HepG2 (cell line): ENCODE results near the gene GPR162. TPM values are rescaled to one million over a fixed set of nuclear protein-coding genes. Genes with fewer than 3 reads are reported as not detected.

Source experiments
- ATAC-seq: fragments of 200-7000 bp; cut with Tn5 transposase; 3 replicates; pipeline ENCODE4 v1.9.1; 2020; ENCODE audit warnings: mild to moderate bottlenecking, moderate library complexity
- BruUV-seq: library from RNA; stranded (reverse); fragments of 400-500 nt; replicated peaks from 2 replicates; lab custom pipeline; 2021; lab: Mats Ljungman, UMichigan
- CTCF ChIA-PET: fragments of 300-600 bp; formaldehyde crosslinking; extraction: SDS; loops from one replicate; lab custom pipeline; 2021; ENCODE audit warnings: low total read pairs, inconsistent platforms, low intra/inter-chr PET ratio; lab: Yijun Ruan, JAX
- POLR2A ChIA-PET: fragments of 350-600 bp; sonication (Branson Sonifier 250); formaldehyde crosslinking; loops from one replicate; lab custom pipeline; 2020; ENCODE audit warnings: antibody characterized with exemption, inconsistent platforms; lab: Yijun Ruan, JAX
- DNase-seq: peaks from one replicate; pipeline ENCODE4 v3.0.0-alpha.2; 2015; ENCODE audit warnings: low spot score
- FAIRE-seq: peaks from 3 replicates; lab custom pipeline; 2011; peaks lifted over from hg19 to GRCh38; lab: Jason Lieb, UNC
- H2AFZ ChIP-seq: one replicate; pipeline ENCODE4 v1.6.1; 2011; ENCODE audit warnings: low read length, inconsistent platforms
- H3K27ac ChIP-seq: fragments of 300-600 bp; 3 replicates; pipeline ENCODE4 v1.8.0; 2011; ENCODE audit warnings: mixed run types, mild to moderate bottlenecking, mixed read lengths, low read length, inconsistent platforms; ENCODE audit not compliant: insufficient read depth; ENCODE audit errors: extremely low read length
- H3K27me3 ChIP-seq, 2 experiments: fragments of 200-600 bp in 1 of 2; 2 replicates in 1 of 2; 3 replicates in 1 of 2; pipeline versions ENCODE4 v1.6.0 to v1.8.0; 2011; ENCODE audit warnings: low read length in 2 of 2, mild to moderate bottlenecking in 2 of 2, moderate library complexity in 2 of 2, inconsistent platforms in 1 of 2; ENCODE audit not compliant: insufficient read depth in 2 of 2, control insufficient read depth in 1 of 2
- H3K36me3 ChIP-seq, 2 experiments: fragments of 200-600 bp in 1 of 2; replicated peaks in 1 of 2; 2 replicates in 1 of 2; 3 replicates in 1 of 2; pipeline versions ENCODE4 v1.5.1 to v1.8.0; 2011; ENCODE audit warnings: low read length in 2 of 2, inconsistent platforms in 1 of 2; ENCODE audit not compliant: insufficient read depth in 2 of 2, control insufficient read depth in 1 of 2
- H3K4me1 ChIP-seq: 2 replicates; pipeline ENCODE4 v1.5.1; 2012; ENCODE audit warnings: low read length, inconsistent platforms; ENCODE audit not compliant: insufficient read depth
- H3K4me2 ChIP-seq: 2 replicates; pipeline ENCODE4 v1.6.0; 2011; ENCODE audit warnings: low read depth, low read length, inconsistent platforms
- H3K4me3 ChIP-seq, 3 experiments: fragments of 200-600 bp in 1 of 3; sonication (generic), shearing (Covaris generic) in 1 of 3; replicated peaks in 1 of 3; 2 replicates each; pipeline ENCODE4 v1.5.1; 2011 to 2016; ENCODE audit warnings: low read length in 3 of 3, inconsistent platforms in 2 of 3, low read depth in 2 of 3, mild to moderate bottlenecking in 2 of 3, control low read depth in 1 of 3, mixed read lengths in 1 of 3; ENCODE audit not compliant: insufficient read depth in 1 of 3
- H3K79me2 ChIP-seq: one replicate; pipeline ENCODE4 v1.6.1; 2011; ENCODE audit warnings: low read length, inconsistent platforms; ENCODE audit not compliant: insufficient read depth
- H3K9ac ChIP-seq: 2 replicates; pipeline ENCODE4 v1.6.0; 2011; ENCODE audit warnings: mild to moderate bottlenecking, low read depth, low read length, inconsistent platforms; ENCODE audit not compliant: insufficient read depth
- H3K9me3 ChIP-seq: 2 replicates; pipeline ENCODE4 v1.5.1; 2012; ENCODE audit warnings: mild to moderate bottlenecking, low read length
- H4K20me1 ChIP-seq: 2 replicates; pipeline ENCODE4 v1.6.0; 2011; ENCODE audit warnings: inconsistent platforms, mild to moderate bottlenecking, low read length, moderate library complexity; ENCODE audit not compliant: insufficient read depth
- AKAP8 ChIP-seq: sonication (generic); formaldehyde crosslinking; IDR thresholded peaks from 2 replicates; pipeline ENCODE4 v1.5.1; 2020; ENCODE audit warnings: mild to moderate bottlenecking, missing genetic modification reagents
- HOXA3 ChIP-seq: sonication (generic); formaldehyde crosslinking; IDR thresholded peaks from 2 replicates; pipeline ENCODE4 v1.5.0; 2020; ENCODE audit warnings: missing genetic modification reagents
- HOXA5 ChIP-seq: sonication (generic); formaldehyde crosslinking; IDR thresholded peaks from 2 replicates; pipeline ENCODE4 v1.4.0; 2020; ENCODE audit warnings: missing genetic modification reagents
- MLLT10 ChIP-seq: sonication (generic); formaldehyde crosslinking; IDR thresholded peaks from 2 replicates; pipeline ENCODE4 v1.4.0; 2020; ENCODE audit warnings: missing genetic modification reagents
- NFIC ChIP-seq: IDR thresholded peaks from 2 replicates; pipeline ENCODE4 v1.6.1; 2012; ENCODE audit warnings: mild to moderate bottlenecking, low read length, inconsistent platforms
- PCBP2 ChIP-seq: fragments of 200-400 bp; formaldehyde crosslinking; optimal IDR thresholded peaks from 2 replicates; pipeline ENCODE3; 2018; ENCODE audit warnings: low read length, low read depth; ENCODE audit not compliant: poor library complexity, severe bottlenecking
- SOX5 ChIP-seq: IDR thresholded peaks from 2 replicates; pipeline ENCODE4 v1.6.1; 2016; ENCODE audit warnings: borderline replicate concordance
- ZNF274 ChIP-seq: sonication (generic); formaldehyde crosslinking; IDR thresholded peaks from 2 replicates; pipeline ENCODE4 v1.5.1; 2020; ENCODE audit warnings: mild to moderate bottlenecking, missing genetic modification reagents
- ZNF446 ChIP-seq: sonication (generic); formaldehyde crosslinking; IDR thresholded peaks from 2 replicates; pipeline ENCODE4 v1.5.0; 2020; ENCODE audit warnings: mild to moderate bottlenecking, missing genetic modification reagents
- ZNF883 ChIP-seq: sonication (generic); formaldehyde crosslinking; IDR thresholded peaks from 2 replicates; pipeline ENCODE4 v1.5.1; 2020; ENCODE audit warnings: mild to moderate bottlenecking, missing genetic modification reagents; ENCODE audit errors: not compliant biosample characterization
- ZSCAN30 ChIP-seq: sonication (generic); formaldehyde crosslinking; IDR thresholded peaks from 2 replicates; pipeline ENCODE4 v1.5.0; 2020; ENCODE audit warnings: mild to moderate bottlenecking, missing genetic modification reagents
- WGBS: methylation state at CpG from one replicate; pipeline ENCODE4 v1.1.6; 2017; ENCODE audit warnings: low lambda C conversion rate; 5-methylcytosine and 5-hydroxymethylcytosine counted together
- in situ Hi-C: cut with HindIII; loops from 2 replicates; pipeline ENCODE4 v1.10.0; 2017; ENCODE audit warnings: low pct_unique_long_range_greater_than_20kb; ENCODE audit not compliant: extremely low pct_ligation_motif_present
- intact Hi-C: fragments of 100-400 bp; cut with micrococcal nuclease; formaldehyde crosslinking; loops from one replicate; pipeline ENCODE4 v1.10.0; 2022; ENCODE audit not compliant: unreplicated experiment
- polyA plus RNA-seq, 8 experiments: library from polyadenylated mRNA; depleted of rRNA in 3 of 8; stranded (reverse) in 7 of 8; unstranded in 1 of 8; fragments of >200 nt; fragmentation: Illumina TruSeq in 4 of 8; extraction: Trizol in 4 of 8; gene quantifications; 2 replicates each; pipeline versions ENCODE4 v1.2.1 to v1.2.3, GENCODE V29; 2011 to 2016; ENCODE audit warnings: low read depth in 4 of 8, missing spikeins in 1 of 8, mixed read lengths in 1 of 8; ENCODE audit not compliant: insufficient read depth in 1 of 8
- total RNA-seq, 5 experiments: library from RNA; depleted of rRNA; stranded (reverse); fragments of >200 nt; fragmentation: Illumina TruSeq; extraction: Trizol; gene quantifications; 2 replicates each; pipeline ENCODE4 v1.2.3, GENCODE V29; 2016; ENCODE audit warnings: low read depth in 1 of 5
- TF ChIP-seq, protein P1 (sequence below): sonication (generic); formaldehyde crosslinking; IDR thresholded peaks from 2 replicates; pipeline ENCODE4 v1.5.1; 2020; ENCODE audit warnings: mild to moderate bottlenecking, missing genetic modification reagents, moderate library complexity
- TF ChIP-seq, protein P2 (sequence below): sonication (generic); formaldehyde crosslinking; IDR thresholded peaks from 2 replicates; pipeline ENCODE4 v1.4.0; 2020; ENCODE audit warnings: mild to moderate bottlenecking, missing genetic modification reagents

Gene GPR162
- total and polyA plus RNA-seq, 2 of the 13 experiments (the other 11 are each of a cell fraction or from before 2014, with no cell fraction given), result 0.08 TPM; not detected in 1

DNA sequence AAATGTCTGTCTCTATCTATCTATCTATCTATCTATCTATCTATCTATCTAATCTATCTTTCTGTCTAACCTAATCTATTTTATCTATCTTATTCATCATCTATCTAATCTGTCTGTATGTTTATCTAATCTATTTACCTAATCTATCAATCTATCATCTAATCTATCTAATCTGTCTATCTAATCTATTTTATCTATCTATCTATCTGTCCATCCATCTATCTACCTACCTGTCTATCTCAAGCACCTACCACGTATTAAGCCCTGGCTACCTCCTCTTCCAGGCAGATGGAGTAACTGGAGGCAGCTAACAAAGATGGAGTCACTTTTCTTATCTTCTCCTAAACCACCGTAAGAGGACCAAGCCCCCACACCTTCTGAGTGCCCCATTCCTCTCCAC is 26.5 kb upstream of the GPR162 start:
- no peak for ATAC-seq
- in situ Hi-C loops, result no loop called here
- H2AFZ ChIP-seq, result no peak overlapping the region
- no peak for DNase-seq
- TF ChIP-seq HOXA5 (CRISPR knock-in tag), result no peak
- TF ChIP-seq, protein P1, sequence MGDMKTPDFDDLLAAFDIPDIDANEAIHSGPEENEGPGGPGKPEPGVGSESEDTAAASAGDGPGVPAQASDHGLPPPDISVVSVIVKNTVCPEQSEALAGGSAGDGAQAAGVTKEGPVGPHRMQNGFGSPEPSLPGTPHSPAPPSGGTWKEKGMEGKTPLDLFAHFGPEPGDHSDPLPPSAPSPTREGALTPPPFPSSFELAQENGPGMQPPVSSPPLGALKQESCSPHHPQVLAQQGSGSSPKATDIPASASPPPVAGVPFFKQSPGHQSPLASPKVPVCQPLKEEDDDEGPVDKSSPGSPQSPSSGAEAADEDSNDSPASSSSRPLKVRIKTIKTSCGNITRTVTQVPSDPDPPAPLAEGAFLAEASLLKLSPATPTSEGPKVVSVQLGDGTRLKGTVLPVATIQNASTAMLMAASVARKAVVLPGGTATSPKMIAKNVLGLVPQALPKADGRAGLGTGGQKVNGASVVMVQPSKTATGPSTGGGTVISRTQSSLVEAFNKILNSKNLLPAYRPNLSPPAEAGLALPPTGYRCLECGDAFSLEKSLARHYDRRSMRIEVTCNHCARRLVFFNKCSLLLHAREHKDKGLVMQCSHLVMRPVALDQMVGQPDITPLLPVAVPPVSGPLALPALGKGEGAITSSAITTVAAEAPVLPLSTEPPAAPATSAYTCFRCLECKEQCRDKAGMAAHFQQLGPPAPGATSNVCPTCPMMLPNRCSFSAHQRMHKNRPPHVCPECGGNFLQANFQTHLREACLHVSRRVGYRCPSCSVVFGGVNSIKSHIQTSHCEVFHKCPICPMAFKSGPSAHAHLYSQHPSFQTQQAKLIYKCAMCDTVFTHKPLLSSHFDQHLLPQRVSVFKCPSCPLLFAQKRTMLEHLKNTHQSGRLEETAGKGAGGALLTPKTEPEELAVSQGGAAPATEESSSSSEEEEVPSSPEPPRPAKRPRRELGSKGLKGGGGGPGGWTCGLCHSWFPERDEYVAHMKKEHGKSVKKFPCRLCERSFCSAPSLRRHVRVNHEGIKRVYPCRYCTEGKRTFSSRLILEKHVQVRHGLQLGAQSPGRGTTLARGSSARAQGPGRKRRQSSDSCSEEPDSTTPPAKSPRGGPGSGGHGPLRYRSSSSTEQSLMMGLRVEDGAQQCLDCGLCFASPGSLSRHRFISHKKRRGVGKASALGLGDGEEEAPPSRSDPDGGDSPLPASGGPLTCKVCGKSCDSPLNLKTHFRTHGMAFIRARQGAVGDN (CRISPR knock-in tag), result no peak
- no peak for TF ChIP-seq HOXA3 (CRISPR knock-in tag)
- no peak for TF ChIP-seq SOX5 (CRISPR knock-in tag)
- no peak for TF ChIP-seq NFIC
- TF ChIP-seq AKAP8, result no peak
- no peak for TF ChIP-seq ZNF446 (CRISPR knock-in tag)
- TF ChIP-seq PCBP2, result no peak
- no peak for TF ChIP-seq MLLT10
- TF ChIP-seq, protein P2, sequence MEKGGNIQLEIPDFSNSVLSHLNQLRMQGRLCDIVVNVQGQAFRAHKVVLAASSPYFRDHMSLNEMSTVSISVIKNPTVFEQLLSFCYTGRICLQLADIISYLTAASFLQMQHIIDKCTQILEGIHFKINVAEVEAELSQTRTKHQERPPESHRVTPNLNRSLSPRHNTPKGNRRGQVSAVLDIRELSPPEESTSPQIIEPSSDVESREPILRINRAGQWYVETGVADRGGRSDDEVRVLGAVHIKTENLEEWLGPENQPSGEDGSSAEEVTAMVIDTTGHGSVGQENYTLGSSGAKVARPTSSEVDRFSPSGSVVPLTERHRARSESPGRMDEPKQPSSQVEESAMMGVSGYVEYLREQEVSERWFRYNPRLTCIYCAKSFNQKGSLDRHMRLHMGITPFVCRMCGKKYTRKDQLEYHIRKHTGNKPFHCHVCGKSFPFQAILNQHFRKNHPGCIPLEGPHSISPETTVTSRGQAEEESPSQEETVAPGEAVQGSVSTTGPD, result no peak
- TF ChIP-seq ZSCAN30, result no peak
- TF ChIP-seq ZNF274 (CRISPR knock-in tag), result no peak
- TF ChIP-seq ZNF883 (CRISPR knock-in tag), result no peak
- no peaks in the 10 kb centered on the region for H3K27me3 ChIP-seq
- no peak overlapping the region for H3K27ac ChIP-seq
- ChIA-PET CTCF (no interaction called here), POLR2A (no interaction called here)
- H3K79me2 ChIP-seq, result no peaks in the 10 kb centered on the region
- no peaks in the 10 kb centered on the region for H3K36me3 ChIP-seq
- intact Hi-C loops, result no loop called here
- H3K4me3 ChIP-seq, result no peak overlapping the region
- FAIRE-seq, result no peak
- 95% methylated on average over 2 of the region's 2 CpGs for WGBS
- H3K9ac ChIP-seq, result no peak overlapping the region
- H3K9me3 ChIP-seq, result no peaks in the 10 kb centered on the region
- H3K4me1 ChIP-seq, result peaks cover 61% of the 10 kb centered on the region
- BruUV-seq, result no TSS peak
- H3K4me2 ChIP-seq, result no peak overlapping the region
- H4K20me1 ChIP-seq, result no peaks in the 10 kb centered on the region
